GM12878 (cell line): Measurements from ENCODE around the gene KREMEN2. TPM values are rescaled to one million over a fixed set of nuclear protein-coding genes. Genes with fewer than 3 reads are reported as not detected.

Source experiments
- ATAC-seq: fragments of 200-7000 bp; cut with Tn5 transposase; 3 replicates; pipeline ENCODE4 v1.9.1; 2020; ENCODE audit warnings: mild to moderate bottlenecking, moderate library complexity
- BruUV-seq: library from RNA; stranded (reverse); fragments of 400-500 nt; replicated peaks from 2 replicates; lab custom pipeline; 2021; lab: Mats Ljungman, UMichigan
- CTCF ChIA-PET: fragments of 300-600 bp; sonication (Branson Sonifier 250); formaldehyde crosslinking; extraction: SDS; loops from one replicate; lab custom pipeline; 2021; ENCODE audit warnings: inconsistent platforms; lab: Yijun Ruan, JAX
- POLR2A ChIA-PET: fragments of 350-600 bp; formaldehyde crosslinking; extraction: SDS; loops from one replicate; lab custom pipeline; 2021; ENCODE audit warnings: inconsistent platforms; lab: Charles Lee
- RAD21 ChIA-PET: fragments of 300-600 bp; sonication (Branson Sonifier 250); formaldehyde crosslinking; loops from one replicate; lab custom pipeline; 2023; ENCODE audit warnings: antibody characterized with exemption; ENCODE audit not compliant: unreplicated experiment; lab: Charles Lee
- SMC1A ChIA-PET: fragments of 300-600 bp; sonication (Branson Sonifier 250); formaldehyde crosslinking; loops from one replicate; lab custom pipeline; 2023; ENCODE audit not compliant: unreplicated experiment, uncharacterized antibody; lab: Charles Lee
- DNase-seq: peaks from one replicate; pipeline ENCODE4 v3.0.0-alpha.2; 2011; ENCODE audit warnings: low read depth, low spot score
- FAIRE-seq: peaks from 3 replicates; lab custom pipeline; 2011; peaks lifted over from hg19 to GRCh38; lab: Jason Lieb, UNC
- H2AFZ ChIP-seq: 2 replicates; pipeline ENCODE4 v1.6.0; 2011; ENCODE audit warnings: low read depth, low read length, control low read depth; ENCODE audit not compliant: control insufficient read depth
- H3K27ac ChIP-seq: 2 replicates; pipeline ENCODE4 v1.5.1; 2011; ENCODE audit warnings: control low read depth; ENCODE audit not compliant: control insufficient read depth, insufficient read depth
- H3K27me3 ChIP-seq, 2 experiments: replicated peaks in 1 of 2; 2 replicates each; pipeline versions ENCODE4 v1.6.0 to v1.6.1; 2011; ENCODE audit warnings: low read length in 1 of 2; ENCODE audit not compliant: control insufficient read depth in 2 of 2, insufficient read depth in 2 of 2
- H3K36me3 ChIP-seq, 2 experiments: 2 replicates each; pipeline ENCODE4 v1.5.1; 2011; ENCODE audit warnings: low read length in 1 of 2; ENCODE audit not compliant: control insufficient read depth in 2 of 2, insufficient read depth in 2 of 2
- H3K4me1 ChIP-seq: 2 replicates; pipeline ENCODE4 v1.6.1; 2011; ENCODE audit warnings: mild to moderate bottlenecking, low read length, moderate library complexity, mixed read lengths; ENCODE audit not compliant: control insufficient read depth, insufficient read depth
- H3K4me2 ChIP-seq: 2 replicates; pipeline ENCODE4 v1.6.0; 2011; ENCODE audit warnings: control low read depth; ENCODE audit not compliant: control insufficient read depth, insufficient read depth
- H3K4me3 ChIP-seq: fragments of 200-600 bp; sonication (generic); 2 replicates; pipeline ENCODE4 v1.5.1; 2016
- H3K79me2 ChIP-seq: 2 replicates; pipeline ENCODE4 v1.6.0; 2011; ENCODE audit warnings: low read length; ENCODE audit not compliant: control insufficient read depth, insufficient read depth
- H3K9ac ChIP-seq: 2 replicates; pipeline ENCODE4 v1.8.0; 2011; ENCODE audit warnings: low read length, control low read depth, mixed read lengths; ENCODE audit not compliant: control insufficient read depth, insufficient read depth
- H3K9me3 ChIP-seq: replicated peaks from 3 replicates; pipeline ENCODE4 v1.5.1; 2011; ENCODE audit warnings: mild to moderate bottlenecking, low read length; ENCODE audit not compliant: control insufficient read depth, insufficient read depth
- H4K20me1 ChIP-seq: 2 replicates; pipeline ENCODE4 v1.6.0; 2011; ENCODE audit not compliant: control insufficient read depth, insufficient read depth
- BMI1 ChIP-seq: fragments of 450-650 bp; IDR thresholded peaks from 2 replicates; pipeline ENCODE4 v1.6.1; 2016; ENCODE audit warnings: mild to moderate bottlenecking, moderate library complexity, borderline replicate concordance
- CBX3 ChIP-seq: fragments of 200-600 bp; sonication (generic); IDR thresholded peaks from 2 replicates; pipeline ENCODE4 v1.6.1; 2016; ENCODE audit warnings: low read depth, borderline replicate concordance
- HDAC2 ChIP-seq: fragments of 200-600 bp; sonication (generic); IDR thresholded peaks from 2 replicates; pipeline ENCODE4 v1.6.1; 2017
- HDGF ChIP-seq: fragments of 450-650 bp; IDR thresholded peaks from 2 replicates; pipeline ENCODE4 v1.6.1; 2016; ENCODE audit warnings: antibody characterized with exemption
- JUNB ChIP-seq: IDR thresholded peaks from 2 replicates; pipeline ENCODE4 v1.6.1; 2016; ENCODE audit warnings: antibody characterized with exemption, mild to moderate bottlenecking
- JUND ChIP-seq: IDR thresholded peaks from 2 replicates; pipeline ENCODE4 v1.6.1; 2012; ENCODE audit warnings: low read depth, mild to moderate bottlenecking, low read length, improper control_type of control experiment, moderate library complexity
- MTA3 ChIP-seq: IDR thresholded peaks from 2 replicates; pipeline ENCODE4 v1.6.1; 2012; ENCODE audit warnings: low read length, inconsistent platforms, borderline replicate concordance
- MYB ChIP-seq: fragments of 150-350 bp; IDR thresholded peaks from 2 replicates; pipeline ENCODE4 v1.6.1; 2014; ENCODE audit warnings: mild to moderate bottlenecking, low read depth, low read length, borderline replicate concordance
- NR2C1 ChIP-seq: fragments of 450-650 bp; IDR thresholded peaks from 2 replicates; pipeline ENCODE4 v1.6.1; 2017; ENCODE audit warnings: antibody characterized with exemption, mild to moderate bottlenecking, moderate library complexity
- NR2F1 ChIP-seq: fragments of 450-650 bp; conservative IDR thresholded peaks from 2 replicates; pipeline ENCODE4 v1.6.1; 2017; ENCODE audit warnings: mild to moderate bottlenecking
- PAX8 ChIP-seq: fragments of 450-650 bp; IDR thresholded peaks from 2 replicates; pipeline ENCODE4 v1.6.1; 2017; ENCODE audit warnings: mild to moderate bottlenecking, moderate library complexity
- POLR2A ChIP-seq: IDR thresholded peaks from 2 replicates; pipeline ENCODE4 v1.6.1; 2011; ENCODE audit warnings: low read depth, mild to moderate bottlenecking, low read length
- RB1 ChIP-seq: fragments of 450-650 bp; formaldehyde crosslinking; IDR thresholded peaks from 2 replicates; pipeline ENCODE4 v1.6.1; 2017; ENCODE audit warnings: mild to moderate bottlenecking, borderline replicate concordance
- ZNF217 ChIP-seq: fragments of 450-650 bp; IDR thresholded peaks from 2 replicates; pipeline ENCODE4 v1.6.1; 2017; ENCODE audit warnings: antibody characterized with exemption, mild to moderate bottlenecking
- WGBS: methylation state at CpG from one replicate; pipeline ENCODE4 v1.1.6; 2016; ENCODE audit warnings: low lambda C conversion rate; ENCODE audit not compliant: insufficient replicate concordance, insufficient coverage; ENCODE audit errors: missing lambda C conversion rate; 5-methylcytosine and 5-hydroxymethylcytosine counted together
- in situ Hi-C: fragments of 300-500 bp; cut with MboI; formaldehyde crosslinking; loops from 9 replicates; pipeline ENCODE4 v1.14.3; 2018; ENCODE audit warnings: mixed read lengths
- intact Hi-C: fragments of 100-400 bp; cut with micrococcal nuclease; formaldehyde crosslinking; loops from one replicate; pipeline ENCODE4 v1.14.2; 2022; ENCODE audit not compliant: unreplicated experiment
- polyA plus RNA-seq, 11 experiments: library from polyadenylated mRNA; depleted of rRNA in 4 of 11; unstranded in 6 of 11; stranded (reverse) in 5 of 11; fragments of >200 nt; fragmentation: Nextera tagmentation in 4 of 11; fragmentation: Illumina TruSeq in 1 of 11; extraction: Ambion mirVana in 4 of 11; extraction: Trizol in 1 of 11; gene quantifications; 1 replicate in 1 of 11; 2 replicates in 10 of 11; pipeline versions ENCODE4 v1.2.1 to v1.2.3, GENCODE V29; 2011 to 2016; ENCODE audit warnings: inconsistent platforms in 2 of 11, missing spikeins in 2 of 11, low read depth in 1 of 11
- total RNA-seq, 4 experiments: library from RNA; depleted of rRNA in 3 of 4; stranded (reverse); fragments of >200 nt in 3 of 4; fragmentation: Illumina TruSeq in 1 of 4; extraction: Trizol in 1 of 4; gene quantifications; 2 replicates each; pipeline versions ENCODE4 v1.2.1 to v1.2.3, GENCODE V29; 2013 to 2021
- TF ChIP-seq, protein P1 (sequence below): fragments of 450-650 bp; IDR thresholded peaks from 2 replicates; pipeline ENCODE4 v1.6.1; 2017; ENCODE audit warnings: mild to moderate bottlenecking

The KREMEN2 gene
- total and polyA plus RNA-seq, 10 of the 15 experiments (the other 5 are each of a cell fraction or from before 2014, with no cell fraction given), result 0.06 to 3.7 (median 0.83) TPM; not detected in 2

GRCh38 chr16:2924901-2925755 lies 38.9 kb upstream of the KREMEN2 start:
- H3K9me3 ChIP-seq, result no peaks in the 10 kb centered on the region
- no TSS peak for BruUV-seq
- H3K9ac ChIP-seq, result no peak overlapping the region
- in situ Hi-C loops (no loop called here), intact Hi-C loops (loop anchor here (5.0 kb wide), 1 partner anchor 57 kb away; the partner anchor contains the start of gene PKMYT1)
- WGBS, result 85% methylated on average over 33 of the region's 42 CpGs
- no peak overlapping the region for H2AFZ ChIP-seq
- peaks cover 0 to 4% of the 10 kb centered on the region in 2 experiments; a peak in 2 of 4 replicates for H3K36me3 ChIP-seq
- H3K27me3 ChIP-seq, result no peaks in the 10 kb centered on the region
- FAIRE-seq (no peak), DNase-seq (no peak), ATAC-seq (no peak)
- no peaks in the 10 kb centered on the region for H3K79me2 ChIP-seq
- RAD21 ChIA-PET, result no interaction called here
- H4K20me1 ChIP-seq, result no peaks in the 10 kb centered on the region
- no peak overlapping the region for H3K27ac ChIP-seq
- CTCF ChIA-PET, result interaction anchor here (1.0 to 1.2 kb wide), 2 partner anchors 18 to 56 kb away, joined by 4 to 5 read pairs; no protein-coding TSS in a partner anchor
- POLR2A ChIA-PET, result no interaction called here
- H3K4me3 ChIP-seq, result no peak overlapping the region
- H3K4me1 ChIP-seq, result no peaks in the 10 kb centered on the region
- no peak overlapping the region for H3K4me2 ChIP-seq
- SMC1A ChIA-PET, result no interaction called here
- no peak for TF ChIP-seq HDGF
- TF ChIP-seq RB1, result no peak
- no peak for TF ChIP-seq MYB
- TF ChIP-seq, protein P1, sequence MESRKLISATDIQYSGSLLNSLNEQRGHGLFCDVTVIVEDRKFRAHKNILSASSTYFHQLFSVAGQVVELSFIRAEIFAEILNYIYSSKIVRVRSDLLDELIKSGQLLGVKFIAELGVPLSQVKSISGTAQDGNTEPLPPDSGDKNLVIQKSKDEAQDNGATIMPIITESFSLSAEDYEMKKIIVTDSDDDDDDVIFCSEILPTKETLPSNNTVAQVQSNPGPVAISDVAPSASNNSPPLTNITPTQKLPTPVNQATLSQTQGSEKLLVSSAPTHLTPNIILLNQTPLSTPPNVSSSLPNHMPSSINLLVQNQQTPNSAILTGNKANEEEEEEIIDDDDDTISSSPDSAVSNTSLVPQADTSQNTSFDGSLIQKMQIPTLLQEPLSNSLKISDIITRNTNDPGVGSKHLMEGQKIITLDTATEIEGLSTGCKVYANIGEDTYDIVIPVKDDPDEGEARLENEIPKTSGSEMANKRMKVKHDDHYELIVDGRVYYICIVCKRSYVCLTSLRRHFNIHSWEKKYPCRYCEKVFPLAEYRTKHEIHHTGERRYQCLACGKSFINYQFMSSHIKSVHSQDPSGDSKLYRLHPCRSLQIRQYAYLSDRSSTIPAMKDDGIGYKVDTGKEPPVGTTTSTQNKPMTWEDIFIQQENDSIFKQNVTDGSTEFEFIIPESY, result no peak
- TF ChIP-seq POLR2A, result no peak
- no peak for TF ChIP-seq JUNB
- TF ChIP-seq JUND, result no peak
- no peak for TF ChIP-seq CBX3
- no peak for TF ChIP-seq NR2C1
- TF ChIP-seq MTA3, result no peak
- no peak for TF ChIP-seq BMI1
- no peak for TF ChIP-seq NR2F1
- TF ChIP-seq HDAC2, result no peak
- no peak for TF ChIP-seq PAX8
- TF ChIP-seq ZNF217, result no peak
